Panc1 (cell line): Measurements from ENCODE around the gene FBXW7.

Experiments
- CTCF ChIP-seq: fragments of 450-650 bp; IDR thresholded peaks from 2 replicates; pipeline ENCODE4 v1.5.1; 2017; ENCODE audit warnings: mild to moderate bottlenecking
- POLR2AphosphoS5 ChIP-seq: IDR thresholded peaks from 2 replicates; pipeline ENCODE4 v1.6.1; 2012; ENCODE audit warnings: mild to moderate bottlenecking, low read depth, low read length, moderate library complexity
- REST ChIP-seq, 2 experiments: IDR thresholded peaks; 2 replicates each; pipeline ENCODE4 v1.6.1; 2011 to 2012; ENCODE audit warnings: low read depth in 2 of 2, control low read depth in 1 of 2, low read length in 1 of 2, mild to moderate bottlenecking in 1 of 2, moderate library complexity in 1 of 2; ENCODE audit not compliant: insufficient read depth in 1 of 2
- SIN3A ChIP-seq: IDR thresholded peaks from 2 replicates; pipeline ENCODE4 v1.6.1; 2012; ENCODE audit warnings: low read depth, mild to moderate bottlenecking, low read length, moderate library complexity, borderline replicate concordance; ENCODE audit not compliant: insufficient read depth
- TCF7L2 ChIP-seq: IDR thresholded peaks from 2 replicates; pipeline ENCODE4 v1.6.1; 2011; ENCODE audit warnings: mild to moderate bottlenecking, low read depth, low read length, inconsistent platforms

DNA sequence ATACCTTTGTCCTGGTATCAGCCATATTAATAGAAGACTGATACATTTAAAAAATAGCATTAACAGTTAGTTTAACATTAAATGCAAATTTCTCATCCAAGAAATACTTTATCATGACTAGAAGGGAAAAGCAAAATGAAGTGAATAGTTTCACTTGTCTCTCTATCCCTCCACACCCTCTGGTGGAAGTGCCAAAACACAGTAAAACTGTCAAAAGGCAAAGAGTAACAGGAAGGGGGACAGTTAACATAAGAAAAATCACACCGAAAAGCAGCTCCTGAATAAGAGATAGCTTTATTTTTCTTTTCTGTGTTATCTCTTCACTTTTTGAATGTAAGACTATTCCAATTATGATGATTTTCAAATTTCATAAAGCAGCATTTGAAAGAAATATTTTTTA, 187.2 kb downstream of the FBXW7 start:
- TF ChIP-seq POLR2AphosphoS5 (no peak), CTCF (no peak), TCF7L2 (no peak), REST (IDR thresholded peaks at IDR 0.05; ENCODE audit: insufficient read depth in 1 of 2, low read depth in 2 of 2, low read length in 1 of 2) (no peak), SIN3A (no peak)
